Prostate gland (tissue), 2 donors: Measurements from ENCODE around the gene CAND2. TPM values are rescaled to one million over a fixed set of nuclear protein-coding genes. Genes with fewer than 3 reads are reported as not detected.

Experiments
- DNase-seq: peaks from one replicate; pipeline ENCODE4 v3.0.0-alpha.2; 2019; ENCODE audit warnings: low spot score
- H3K27ac ChIP-seq, 2 donors: fragments of 200-600 bp; sonication (generic); 2 replicates each; pipeline ENCODE4 v1.5.1; 2017 to 2019
- H3K27me3 ChIP-seq: fragments of 200-600 bp; sonication (generic); replicated peaks from 2 replicates; pipeline ENCODE4 v1.5.1; 2019; ENCODE audit not compliant: insufficient read depth
- H3K36me3 ChIP-seq, 2 donors: fragments of 200-600 bp; sonication (generic); 1 replicate in 1 of 2; 2 replicates in 1 of 2; pipeline versions ENCODE4 v1.5.1 to v1.8.1; 2017 to 2019
- H3K4me1 ChIP-seq: fragments of 200-600 bp; sonication (generic); replicated peaks from 2 replicates; pipeline ENCODE4 v1.5.1; 2019
- H3K4me3 ChIP-seq, 2 donors: fragments of 200-600 bp; sonication (generic); 2 replicates each; pipeline ENCODE4 v1.5.1; 2017 to 2019
- H3K9me3 ChIP-seq: fragments of 200-600 bp; sonication (generic); 2 replicates; pipeline ENCODE4 v1.5.1; 2017
- CTCF ChIP-seq, 4 experiments: fragments of 200-600 bp in 2 of 4; fragments of 450-650 bp in 2 of 4; sonication (generic) in 2 of 4; IDR thresholded peaks; 1 replicate in 3 of 4; 2 replicates in 1 of 4; pipeline ENCODE4 v1.5.1; 2016 to 2019; ENCODE audit warnings: antibody characterized with exemption in 4 of 4, mild to moderate bottlenecking in 2 of 4, moderate library complexity in 2 of 4
- POLR2A ChIP-seq: fragments of 450-650 bp; IDR thresholded peaks from one replicate; pipeline ENCODE4 v1.6.1; 2016; ENCODE audit warnings: antibody characterized with exemption, mild to moderate bottlenecking
- POLR2AphosphoS5 ChIP-seq: sonication (generic); formaldehyde crosslinking; IDR thresholded peaks from one replicate; pipeline ENCODE4 v1.6.1; 2017; ENCODE audit warnings: antibody characterized with exemption
- WGBS: methylation state at CpG from one replicate; pipeline ENCODE4 v1.1.5; 2018; 5-methylcytosine and 5-hydroxymethylcytosine counted together
- intact Hi-C: fragments of 100-400 bp; cut with DNase I; formaldehyde crosslinking; loops from one replicate; pipeline ENCODE4 v1.14.2; 2022
- total RNA-seq, 2 donors: library from RNA; depleted of rRNA; stranded (reverse); fragments of >200 nt; gene quantifications; one replicate each; pipeline ENCODE4 v1.1.0, GENCODE V29; 2016

Gene CAND2
- total RNA-seq, 2 donors from 2014 or later, result 8.4 to 86.3 TPM

- Histone ChIP-seq H3K27ac (no peak overlapping the region), H3K36me3 (no peaks in the 10 kb centered on the region), H3K9me3 (no peaks in the 10 kb centered on the region), H3K27me3 (no peaks in the 10 kb centered on the region), H3K4me1 (no peaks in the 10 kb centered on the region), H3K4me3 (no peak overlapping the region)
- no peak for TF ChIP-seq POLR2AphosphoS5
- no peak for TF ChIP-seq CTCF (IDR thresholded peaks at IDR 0.05)
- no peak for TF ChIP-seq POLR2A
- WGBS, result 82% methylated on average over 5 of the region's 5 CpGs
- DNase-seq, result no peak
- intact Hi-C loops, result no loop called here
These were observed 22.3 kb downstream of the CAND2 start for GRCh38 chr3:12818773-12819172.

- Histone ChIP-seq H3K36me3 (no peaks in the 10 kb centered on the region), H3K4me1 (no peaks in the 10 kb centered on the region), H3K27ac (no peak overlapping the region), H3K27me3 (no peaks in the 10 kb centered on the region), H3K4me3 (no peak overlapping the region), H3K9me3 (no peaks in the 10 kb centered on the region)
- no peak for TF ChIP-seq CTCF (IDR thresholded peaks at IDR 0.05)
- no peak for TF ChIP-seq POLR2AphosphoS5
- no peak for TF ChIP-seq POLR2A
- WGBS, result 57% methylated on average over 8 of the region's 8 CpGs
- no peak for DNase-seq
- intact Hi-C loops, result no loop called here
These were observed 26.4 kb downstream of the CAND2 start for GRCh38 chr3:12822725-12823373.

- Histone ChIP-seq H3K27ac (no peak overlapping the region), H3K9me3 (no peaks in the 10 kb centered on the region), H3K36me3 (no peaks in the 10 kb centered on the region), H3K4me3 (no peak overlapping the region), H3K4me1 (no peaks in the 10 kb centered on the region), H3K27me3 (no peaks in the 10 kb centered on the region)
- DNase-seq, result no peak
- intact Hi-C loops, result no loop called here
- no peak for TF ChIP-seq POLR2A
- no peak for TF ChIP-seq POLR2AphosphoS5
- no peak for TF ChIP-seq CTCF (IDR thresholded peaks at IDR 0.05)
- 81% methylated on average over 7 of the region's 7 CpGs for WGBS
These were observed 27.8 kb downstream of the CAND2 start for GRCh38 chr3:12824299-12824698.

- TF ChIP-seq POLR2AphosphoS5, result no peak
- TF ChIP-seq CTCF (IDR thresholded peaks at IDR 0.05), result no peak
- TF ChIP-seq POLR2A, result no peak
- WGBS, result 81% methylated on average over 8 of the region's 8 CpGs
- H3K36me3 ChIP-seq, result no peaks in the 10 kb centered on the region
These were observed 28.7 kb downstream of the CAND2 start for GRCh38 chr3:12825156-12825555.

GRCh38 chr3:12828751-12829150 is 32.3 kb downstream of the CAND2 start:
- Histone ChIP-seq H3K4me3 (no peak overlapping the region), H3K4me1 (no peaks in the 10 kb centered on the region), H3K36me3 (peaks cover 0 to 8% of the 10 kb centered on the region in 2 donors), H3K27me3 (no peaks in the 10 kb centered on the region), H3K9me3 (no peaks in the 10 kb centered on the region), H3K27ac (no peak overlapping the region)
- 70% methylated on average over 4 of the region's 4 CpGs for WGBS
- no peak for DNase-seq
- TF ChIP-seq POLR2A (no peak), CTCF (IDR thresholded peaks at IDR 0.05) (no peak), POLR2AphosphoS5 (no peak)
- intact Hi-C loops, result no loop called here

More at GRCh38 chr3:12825156-12825555, 28.7 kb downstream of the CAND2 start:
- no peak overlapping the region for H3K27ac ChIP-seq
- DNase-seq, result no peak
- no peaks in the 10 kb centered on the region for H3K4me1 ChIP-seq
- no peak overlapping the region for H3K4me3 ChIP-seq
- H3K9me3 ChIP-seq, result no peaks in the 10 kb centered on the region
- no peaks in the 10 kb centered on the region for H3K27me3 ChIP-seq
- intact Hi-C loops, result no loop called here
